GM23248 (cell line): ENCODE results near the gene CACNG5. TPM values are rescaled to one million over a fixed set of nuclear protein-coding genes. Genes with fewer than 3 reads are reported as not detected.

Experiments used
- DNase-seq: peaks from one replicate; pipeline ENCODE4 v3.0.0-alpha.2; 2015
- H2AFZ ChIP-seq: fragments of 200-600 bp; sonication (generic); 2 replicates; pipeline ENCODE4 v1.6.1; 2016; ENCODE audit warnings: antibody characterized with exemption
- H3F3A ChIP-seq: fragments of 200-600 bp; sonication (generic); 2 replicates; pipeline ENCODE4 v1.6.1; 2016; ENCODE audit warnings: mild to moderate bottlenecking, antibody characterized with exemption, mixed run types; ENCODE audit not compliant: insufficient read depth
- H3K27ac ChIP-seq: fragments of 200-600 bp; sonication (generic); 2 replicates; pipeline ENCODE4 v1.5.1; 2016; ENCODE audit warnings: mild to moderate bottlenecking
- H3K27me3 ChIP-seq: fragments of 200-600 bp; sonication (generic); replicated peaks from 2 replicates; pipeline ENCODE4 v1.6.1; 2016; ENCODE audit warnings: mild to moderate bottlenecking; ENCODE audit not compliant: insufficient read depth
- H3K36me3 ChIP-seq: fragments of 200-600 bp; sonication (generic); 2 replicates; pipeline ENCODE4 v1.6.1; 2016; ENCODE audit warnings: low read depth, mild to moderate bottlenecking
- H3K4me1 ChIP-seq: fragments of 200-600 bp; sonication (generic); 2 replicates; pipeline ENCODE4 v1.6.1; 2016; ENCODE audit warnings: mild to moderate bottlenecking; ENCODE audit not compliant: insufficient read depth
- H3K4me2 ChIP-seq: fragments of 200-600 bp; sonication (generic); one replicate; pipeline ENCODE4 v1.6.1; 2016; ENCODE audit warnings: mild to moderate bottlenecking; ENCODE audit not compliant: unreplicated experiment
- H3K4me3 ChIP-seq: fragments of 200-600 bp; sonication (generic); 2 replicates; pipeline ENCODE4 v1.5.1; 2016; ENCODE audit warnings: mild to moderate bottlenecking
- H3K79me2 ChIP-seq: fragments of 200-600 bp; sonication (generic); 2 replicates; pipeline ENCODE4 v1.6.1; 2016; ENCODE audit warnings: mild to moderate bottlenecking; ENCODE audit not compliant: insufficient read depth
- H3K9ac ChIP-seq: fragments of 200-600 bp; sonication (generic); 2 replicates; pipeline ENCODE4 v1.6.1; 2016; ENCODE audit warnings: mild to moderate bottlenecking
- H3K9me2 ChIP-seq: fragments of 200-600 bp; sonication (generic); 2 replicates; pipeline ENCODE4 v1.6.1; 2016; ENCODE audit warnings: mixed run types, mild to moderate bottlenecking, moderate library complexity; ENCODE audit not compliant: insufficient read depth
- H3K9me3 ChIP-seq: fragments of 200-600 bp; sonication (generic); one replicate; pipeline ENCODE4 v1.6.1; 2017; ENCODE audit warnings: low read depth
- H4K20me1 ChIP-seq: fragments of 200-600 bp; sonication (generic); 2 replicates; pipeline ENCODE4 v1.6.0; 2016; ENCODE audit not compliant: insufficient read depth
- EZH2 ChIP-seq: fragments of 200-600 bp; sonication (generic); IDR thresholded peaks from 2 replicates; pipeline ENCODE4 v1.6.1; 2018; ENCODE audit warnings: antibody characterized with exemption, mild to moderate bottlenecking; ENCODE audit not compliant: insufficient read depth, poor library complexity, severe bottlenecking
- EZH2phosphoT487 ChIP-seq: fragments of 200-600 bp; sonication (generic); IDR thresholded peaks from 2 replicates; pipeline ENCODE4 v1.6.1; 2018; ENCODE audit warnings: antibody characterized with exemption, moderate library complexity, mild to moderate bottlenecking, low read depth; ENCODE audit not compliant: insufficient read depth
- WGBS, 2 experiments: methylation state at CpG; one replicate each; pipeline ENCODE4 v1.1.6; 2015 to 2017; ENCODE audit warnings: low lambda C conversion rate in 2 of 2, low coverage in 1 of 2; ENCODE audit errors: missing lambda C conversion rate in 2 of 2; 5-methylcytosine and 5-hydroxymethylcytosine counted together
- in situ Hi-C: fragments of 300-500 bp; cut with MboI; formaldehyde crosslinking; loops from 2 replicates; pipeline ENCODE4 v1.15.0; 2020
- polyA plus RNA-seq: library from polyadenylated mRNA; unstranded; fragments of >200 nt; fragmentation: Nextera tagmentation; extraction: Ambion mirVana; gene quantifications from 2 replicates; pipeline ENCODE4 v1.2.1, GENCODE V29; 2016
- total RNA-seq: library from RNA; depleted of rRNA; stranded (reverse); fragments of >200 nt; shearing (Covaris generic); gene quantifications from 2 replicates; pipeline ENCODE4 v1.2.3, GENCODE V29; 2014

CACNG5 gene
- total and polyA plus RNA-seq, 2 experiments from 2014 or later: not detected

GRCh38 chr17:66841328-66841727, 6.4 kb downstream of the CACNG5 start:
- TF ChIP-seq EZH2phosphoT487 (no peak), EZH2 (no peak)
- H3K9me2 ChIP-seq: no peaks in the 10 kb centered on the region
- no peak overlapping the region for H3K27ac ChIP-seq
- H3K9ac ChIP-seq: no peak overlapping the region
- in situ Hi-C loops: no loop called here
- 35 to 36% methylated on average over 4 of the region's 4 CpGs for WGBS, 2 experiments
- H4K20me1 ChIP-seq: no peaks in the 10 kb centered on the region
- no peaks in the 10 kb centered on the region for H3K36me3 ChIP-seq
- H3K79me2 ChIP-seq: no peaks in the 10 kb centered on the region
- no peaks in the 10 kb centered on the region for H3K4me1 ChIP-seq
- H3K27me3 ChIP-seq: peaks cover 25% of the 10 kb centered on the region
- H3K4me3 ChIP-seq: no peak overlapping the region
- H3K4me2 ChIP-seq: no peak overlapping the region
- DNase-seq: no peak
- no peaks in the 10 kb centered on the region for H3K9me3 ChIP-seq
- H3F3A ChIP-seq: no peaks in the 10 kb centered on the region
- no peak overlapping the region for H2AFZ ChIP-seq

GRCh38 chr17:66841744-66842143, 6.8 kb downstream of the CACNG5 start:
- no peaks in the 10 kb centered on the region for H4K20me1 ChIP-seq
- no peak overlapping the region for H3K9ac ChIP-seq
- H3K4me1 ChIP-seq: no peaks in the 10 kb centered on the region
- no peaks in the 10 kb centered on the region for H3F3A ChIP-seq
- H2AFZ ChIP-seq: no peak overlapping the region
- no peaks in the 10 kb centered on the region for H3K36me3 ChIP-seq
- H3K9me3 ChIP-seq: no peaks in the 10 kb centered on the region
- no peaks in the 10 kb centered on the region for H3K79me2 ChIP-seq
- peaks cover 21% of the 10 kb centered on the region for H3K27me3 ChIP-seq
- no peak overlapping the region for H3K27ac ChIP-seq
- TF ChIP-seq EZH2phosphoT487 (no peak), EZH2 (no peak)
- in situ Hi-C loops: no loop called here
- H3K9me2 ChIP-seq: no peaks in the 10 kb centered on the region
- no peak for DNase-seq
- no peak overlapping the region for H3K4me2 ChIP-seq
- no peak overlapping the region for H3K4me3 ChIP-seq
- 29% methylated on average over 4 of the region's 4 CpGs for WGBS, 2 experiments

- Histone ChIP-seq H3K9me3 (no peaks in the 10 kb centered on the region), H2AFZ (no peak overlapping the region), H3K79me2 (no peaks in the 10 kb centered on the region), H3F3A (no peaks in the 10 kb centered on the region), H3K9me2 (no peaks in the 10 kb centered on the region), H3K36me3 (no peaks in the 10 kb centered on the region), H3K4me2 (no peak overlapping the region), H4K20me1 (no peaks in the 10 kb centered on the region), H3K4me1 (no peaks in the 10 kb centered on the region), H3K27me3 (peaks cover 19% of the 10 kb centered on the region), H3K27ac (no peak overlapping the region), H3K9ac (no peak overlapping the region), H3K4me3 (no peak overlapping the region)
- no peak for DNase-seq
- TF ChIP-seq EZH2 (no peak), EZH2phosphoT487 (no peak)
- WGBS, 2 experiments: 65 to 70% methylated on average over 5 of the region's 5 CpGs
- in situ Hi-C loops: no loop called here
Observed at GRCh38 chr17:66842505-66842904, 7.6 kb downstream of the CACNG5 start.

- Histone ChIP-seq H3K27ac (no peak overlapping the region), H3K9me2 (no peaks in the 10 kb centered on the region), H2AFZ (no peak overlapping the region), H3K4me1 (no peaks in the 10 kb centered on the region), H3K36me3 (no peaks in the 10 kb centered on the region), H3K4me3 (no peak overlapping the region), H3K27me3 (peaks cover 19% of the 10 kb centered on the region), H3K9ac (no peak overlapping the region), H3F3A (no peaks in the 10 kb centered on the region), H3K79me2 (no peaks in the 10 kb centered on the region), H3K4me2 (no peak overlapping the region), H3K9me3 (no peaks in the 10 kb centered on the region), H4K20me1 (no peaks in the 10 kb centered on the region)
- in situ Hi-C loops: no loop called here
- TF ChIP-seq EZH2 (no peak), EZH2phosphoT487 (no peak)
- 73% methylated on average over 3 of the region's 3 CpGs for WGBS, 2 experiments
- DNase-seq: no peak
Observed at GRCh38 chr17:66842959-66843358, 8.0 kb downstream of the CACNG5 start.

GRCh38 chr17:66843627-66844026, 8.7 kb downstream of the CACNG5 start:
- Histone ChIP-seq H3K9ac (no peak overlapping the region), H3K4me2 (no peak overlapping the region), H3K9me3 (no peaks in the 10 kb centered on the region), H3K36me3 (no peaks in the 10 kb centered on the region), H3K79me2 (no peaks in the 10 kb centered on the region), H4K20me1 (no peaks in the 10 kb centered on the region), H3K4me1 (no peaks in the 10 kb centered on the region), H3K27me3 (peaks cover 15% of the 10 kb centered on the region), H2AFZ (no peak overlapping the region), H3F3A (no peaks in the 10 kb centered on the region), H3K4me3 (no peak overlapping the region), H3K27ac (no peak overlapping the region), H3K9me2 (no peaks in the 10 kb centered on the region)
- no peak for DNase-seq
- no peak for TF ChIP-seq EZH2
- no peak for TF ChIP-seq EZH2phosphoT487
- in situ Hi-C loops: no loop called here
- WGBS, 2 experiments: 44 to 48% methylated on average over 3 to 4 of the region's 4 CpGs
